Inflammatory macrophage treated with lipopolysaccharide for 4 hours (primary cell): ENCODE measurements around the gene MTCH1.
"Not testable (repeated sequence)": the region's sequence is repeated elsewhere in the genome, so short reads cannot be mapped to it uniquely, and the experiment has no call there.

ENCODE experiments used
- DNase-seq: peaks from one replicate; pipeline ENCODE4 v3.0.0-alpha.2; 2020

MTCH1 gene

GRCh38 chr6:36990401-36990800 lies 4.4 kb upstream of the MTCH1 start:
- DNase-seq = not testable (repeated sequence)

DNA sequence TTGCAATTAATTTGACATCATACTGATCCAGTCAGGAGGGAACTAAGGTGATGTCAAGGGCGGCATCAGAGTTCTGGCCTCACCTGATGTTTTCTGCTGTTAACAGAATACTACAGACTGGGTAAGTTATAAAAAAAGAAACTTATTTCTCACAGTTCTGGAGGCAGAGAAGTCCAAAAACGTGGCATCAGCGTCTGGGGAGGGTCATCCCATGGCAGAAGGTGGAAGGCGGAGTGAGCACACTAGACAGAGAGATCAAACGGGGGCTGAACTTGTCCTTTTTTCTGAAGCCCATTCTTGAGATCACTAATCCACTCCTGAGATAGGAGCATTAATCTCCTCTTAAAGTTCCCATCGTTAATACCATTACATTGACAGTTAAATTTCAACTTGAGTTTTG lies 3.3 kb upstream of the MTCH1 start:
- no peak for DNase-seq

GRCh38 chr6:36986704-36987047 lies 680 bp upstream of the MTCH1 start:
- DNase-seq = no peak

DNA sequence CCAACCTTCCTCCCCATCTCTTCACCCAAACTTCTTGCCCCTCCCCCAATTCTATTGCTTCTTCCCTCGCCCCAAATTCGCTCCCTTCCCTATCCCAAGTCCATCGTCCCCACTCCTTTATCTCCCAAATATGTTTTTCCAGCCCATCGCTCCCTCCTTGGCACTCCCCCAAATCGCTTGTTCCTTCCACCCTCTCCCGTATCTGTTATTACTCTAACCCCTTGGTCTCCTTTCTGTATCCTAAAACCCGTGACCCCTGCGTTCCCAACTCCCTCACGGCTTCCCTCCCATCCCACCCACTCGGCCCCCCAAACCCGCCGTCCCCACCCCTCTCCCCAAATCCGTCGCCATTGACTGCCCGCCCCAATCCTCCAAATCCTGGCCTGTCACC lies 584 bp downstream of the MTCH1 start:
- no peak for DNase-seq

- peak; percentile 83 for DNase-seq
Observed at GRCh38 chr6:36984581-36985416, 1.2 kb downstream of the MTCH1 start.

DNA sequence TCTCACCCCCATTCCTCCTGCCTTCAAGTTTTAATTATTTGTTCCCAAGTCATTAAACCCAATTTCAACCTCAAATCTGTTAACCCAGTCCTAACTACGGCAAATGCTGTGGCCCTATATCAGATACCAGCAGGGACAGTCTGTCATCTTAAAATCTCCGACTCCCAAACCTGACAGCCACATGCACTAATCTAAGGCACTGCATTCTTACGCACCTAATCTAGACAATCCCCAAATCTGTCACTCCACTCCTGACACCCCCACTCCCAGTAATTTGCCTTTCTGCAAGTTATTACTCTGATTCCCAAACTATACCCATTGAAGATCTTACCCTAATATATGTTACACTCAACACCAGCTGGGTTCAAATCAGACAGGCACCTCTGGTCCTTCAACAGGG lies 2.5 kb downstream of the MTCH1 start:
- no peak for DNase-seq

DNA sequence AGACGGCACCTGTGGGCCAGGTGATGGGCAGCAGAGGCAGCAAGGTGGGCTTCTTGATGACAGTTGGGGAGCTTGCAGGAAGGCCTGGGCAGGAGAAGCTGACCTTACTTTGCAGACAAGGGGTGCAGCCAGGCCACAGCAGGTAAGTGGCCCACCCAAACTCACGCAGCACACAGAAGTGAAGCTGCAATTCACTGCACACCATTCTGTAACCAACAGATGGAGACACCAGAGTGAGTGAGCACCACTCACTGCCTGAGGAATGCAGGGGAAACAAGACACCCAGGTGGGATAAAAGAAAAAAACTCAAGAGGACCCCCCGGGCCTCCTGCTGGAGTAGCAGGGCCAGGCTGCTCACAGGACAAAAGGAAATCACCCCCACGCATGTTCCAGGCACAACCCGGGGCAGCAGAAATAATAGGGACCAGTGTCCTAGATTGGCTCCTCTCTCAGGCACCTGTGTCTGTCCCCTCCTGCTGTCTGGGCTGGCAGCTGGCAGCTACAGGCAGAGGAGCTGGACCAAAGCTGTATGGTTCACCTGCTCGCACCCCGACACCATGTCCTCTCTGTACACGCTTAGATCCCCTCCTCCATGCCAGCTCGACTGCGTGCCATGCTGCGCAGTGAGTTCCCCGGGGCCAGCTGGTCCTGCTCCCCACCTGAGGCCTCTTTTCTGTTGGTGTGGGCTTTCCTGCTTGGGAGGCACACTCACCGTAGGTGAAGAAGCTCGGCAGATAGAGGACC lies 4.9 kb downstream of the MTCH1 start:
- no peak for DNase-seq

- no peak for DNase-seq
Observed at GRCh38 chr6:36980129-36980528, 5.9 kb downstream of the MTCH1 start.

- DNase-seq = no peak
Observed at GRCh38 chr6:36979347-36979742, 6.7 kb downstream of the MTCH1 start.

DNA sequence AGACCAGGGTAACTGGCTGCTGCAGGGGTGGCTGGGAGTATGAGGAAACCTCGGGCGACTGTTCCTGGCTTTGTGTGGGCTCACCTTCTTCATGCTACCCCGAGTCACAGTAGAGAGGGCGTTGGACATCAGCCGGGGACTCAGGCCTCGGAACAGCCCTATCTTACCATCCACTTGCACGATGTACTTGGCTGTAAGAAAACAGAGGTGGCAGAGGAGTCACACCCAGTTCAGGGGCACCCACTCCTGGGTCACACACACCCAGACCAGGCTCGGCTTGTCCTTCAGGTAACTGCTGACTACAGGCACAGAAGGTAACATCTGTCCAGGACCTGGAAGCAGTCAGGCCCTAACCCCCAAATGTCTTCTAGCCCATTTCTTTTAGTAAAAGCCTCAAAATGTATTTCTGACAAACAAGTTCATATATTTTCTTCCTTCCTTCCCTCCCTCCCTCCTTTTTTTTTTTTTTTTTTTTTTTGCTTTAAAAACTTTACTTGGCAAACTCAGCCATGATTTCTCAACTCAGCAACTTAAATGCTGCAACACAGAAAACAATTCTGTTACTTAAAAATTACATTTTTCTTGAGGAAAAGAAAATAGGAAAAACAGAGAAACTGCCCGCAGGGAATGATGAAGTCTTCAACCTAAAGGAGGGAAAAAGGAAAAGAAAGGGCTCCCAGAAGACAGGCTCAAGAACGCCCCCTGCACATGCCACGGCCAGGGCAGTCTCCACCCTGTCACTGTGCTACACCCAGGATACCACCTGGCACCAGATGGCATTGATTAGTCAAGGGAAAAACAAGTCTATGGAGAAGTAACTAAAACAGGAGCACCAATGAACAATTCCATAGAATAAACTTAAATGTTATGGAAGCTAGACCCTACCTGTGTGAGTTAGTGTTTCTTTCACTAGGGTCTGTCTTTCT lies 7.3 kb downstream of the MTCH1 start:
- no peak for DNase-seq

GRCh38 chr6:36977470-36977941 lies 8.5 kb downstream of the MTCH1 start:
- no peak for DNase-seq

DNA sequence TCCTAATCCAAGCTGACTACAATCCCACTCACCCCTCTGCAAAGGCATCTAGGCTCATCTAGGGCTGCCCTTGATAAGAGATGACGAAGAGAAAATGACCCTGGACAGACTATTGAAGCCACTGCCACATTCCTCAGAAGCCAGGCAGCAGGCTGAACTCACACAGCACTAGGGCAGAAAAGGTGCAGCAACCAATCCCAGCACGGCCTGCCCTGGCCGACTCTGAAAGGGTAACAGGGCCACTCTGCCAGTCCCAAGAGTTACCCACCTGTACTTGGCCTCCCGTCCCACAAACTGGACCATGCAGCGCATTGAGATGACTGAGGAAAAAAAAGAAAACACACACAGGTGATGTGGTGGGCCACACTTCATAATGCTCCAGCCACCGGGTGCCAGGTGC lies 9.1 kb downstream of the MTCH1 start:
- DNase-seq = no peak

GRCh38 chr6:36976509-36976908 lies 9.5 kb downstream of the MTCH1 start:
- DNase-seq = no peak

DNA sequence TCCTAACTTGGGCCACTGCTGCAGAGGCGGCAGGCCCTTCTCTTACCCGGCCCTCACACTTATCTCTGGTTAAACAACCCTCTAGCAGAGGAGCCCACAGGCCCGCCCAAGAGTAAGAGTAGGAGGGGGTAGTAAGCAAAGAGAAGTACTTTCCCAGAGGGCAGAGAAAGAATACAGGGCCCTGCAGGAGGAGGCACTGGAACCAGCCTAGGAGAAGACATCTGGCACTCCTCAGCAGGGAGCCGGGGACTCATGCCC lies 10.1 kb downstream of the MTCH1 start:
- no peak for DNase-seq

DNA sequence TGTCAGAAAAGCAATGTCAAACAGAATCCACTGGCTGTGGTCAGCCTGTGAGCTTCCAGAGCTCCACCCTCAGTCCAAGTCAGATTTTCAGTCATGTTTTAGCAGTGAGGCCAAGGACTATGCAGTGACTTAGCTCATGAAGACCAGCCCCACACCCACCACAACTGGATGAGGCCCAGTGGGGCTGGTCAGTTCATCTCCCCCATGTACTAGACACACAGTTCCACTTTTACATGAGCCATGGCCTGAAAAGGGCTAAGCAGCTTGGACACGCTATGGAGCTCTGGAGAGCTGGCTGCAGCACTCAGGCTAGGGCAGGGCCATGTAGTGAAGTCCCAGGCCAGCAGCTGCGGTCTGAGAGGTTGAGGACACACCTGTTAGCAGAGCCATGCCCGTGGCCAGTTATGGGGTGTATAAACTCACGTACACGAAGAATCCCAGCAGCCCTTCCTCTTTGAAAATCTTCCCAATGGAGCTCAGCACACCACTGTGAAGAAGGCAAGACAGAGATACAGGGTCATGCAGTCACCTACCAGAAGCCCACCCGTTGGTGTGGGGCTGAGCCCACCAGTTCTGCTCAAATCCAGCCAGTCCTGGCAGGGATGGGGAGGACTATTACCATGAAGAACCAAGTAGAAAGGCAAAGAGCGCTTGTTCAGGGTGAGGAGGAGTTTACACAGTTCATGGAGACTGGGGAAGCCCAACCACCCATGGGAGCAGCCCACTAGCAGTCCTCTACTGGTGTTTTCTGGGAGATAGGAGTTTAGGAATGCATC lies 10.6 kb downstream of the MTCH1 start:
- no peak for DNase-seq

GRCh38 chr6:36973647-36974046 lies 12.3 kb downstream of the MTCH1 start:
- DNase-seq = no peak

DNA sequence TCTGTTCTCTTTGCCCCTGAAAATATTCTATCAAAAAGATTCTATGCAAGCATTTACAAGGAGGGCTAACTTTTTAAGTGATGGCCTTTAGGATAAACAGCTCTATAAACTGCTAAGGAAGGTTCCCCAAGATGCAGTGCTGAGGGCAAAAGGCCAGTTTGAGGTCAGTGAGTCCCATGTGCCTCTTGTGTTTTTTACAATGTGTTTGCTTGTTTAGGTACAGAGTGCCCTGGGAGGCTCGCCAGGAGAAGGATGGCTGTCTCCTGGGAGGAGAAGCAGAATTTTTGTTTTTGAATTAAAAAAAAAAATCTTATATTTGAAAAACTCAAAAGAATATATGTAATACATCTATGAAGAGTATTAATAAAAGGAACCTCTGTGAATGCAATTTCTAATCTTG lies 12.8 kb downstream of the MTCH1 start:
- DNase-seq = no peak

GRCh38 chr6:36971921-36972673 lies 13.9 kb downstream of the MTCH1 start:
- no peak for DNase-seq

DNA sequence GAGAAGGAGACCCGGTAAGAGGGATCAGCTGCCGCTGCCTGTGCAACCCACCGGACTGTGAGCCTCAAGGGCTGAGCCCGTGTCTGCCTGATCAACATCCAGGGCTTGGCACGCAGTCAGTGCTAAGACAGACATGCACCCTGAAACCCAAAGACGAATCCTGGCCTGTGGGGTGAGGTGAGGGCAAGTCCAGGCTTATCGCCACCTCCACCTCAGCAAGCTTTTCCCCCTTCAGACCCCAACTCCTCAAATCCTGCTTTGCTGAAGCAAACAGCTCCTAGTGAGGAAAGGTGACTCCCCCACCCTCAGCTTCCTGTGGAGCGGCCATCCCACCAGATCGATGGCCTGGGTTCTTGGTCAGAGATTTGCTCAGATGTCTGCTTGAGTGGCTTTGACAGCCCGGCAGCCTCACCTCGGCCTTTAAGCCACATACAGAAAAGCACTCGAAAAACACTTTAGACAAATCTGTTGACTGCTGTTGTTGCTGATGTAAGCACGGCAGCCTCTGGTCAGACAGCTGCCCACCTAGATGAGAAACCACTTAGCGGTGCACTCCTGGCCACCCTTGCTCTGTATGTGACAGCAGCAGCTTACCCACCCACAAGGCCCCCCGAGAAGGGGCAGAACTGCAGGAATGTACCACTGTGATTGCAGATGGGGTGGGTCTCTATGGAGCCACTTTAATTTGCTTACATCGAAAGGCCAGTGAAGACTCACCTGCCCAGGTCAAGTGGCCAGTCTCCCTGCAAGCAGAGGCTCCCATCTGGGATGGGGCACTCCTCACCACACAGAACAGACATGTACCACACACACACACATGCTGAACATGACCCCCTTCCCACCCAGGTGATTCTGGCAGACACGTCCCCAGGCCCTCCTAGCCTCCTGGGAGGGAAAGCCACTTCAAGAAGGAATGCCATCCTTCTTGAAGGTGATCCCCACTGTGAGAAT lies 14.8 kb downstream of the MTCH1 start:
- no peak for DNase-seq

DNA sequence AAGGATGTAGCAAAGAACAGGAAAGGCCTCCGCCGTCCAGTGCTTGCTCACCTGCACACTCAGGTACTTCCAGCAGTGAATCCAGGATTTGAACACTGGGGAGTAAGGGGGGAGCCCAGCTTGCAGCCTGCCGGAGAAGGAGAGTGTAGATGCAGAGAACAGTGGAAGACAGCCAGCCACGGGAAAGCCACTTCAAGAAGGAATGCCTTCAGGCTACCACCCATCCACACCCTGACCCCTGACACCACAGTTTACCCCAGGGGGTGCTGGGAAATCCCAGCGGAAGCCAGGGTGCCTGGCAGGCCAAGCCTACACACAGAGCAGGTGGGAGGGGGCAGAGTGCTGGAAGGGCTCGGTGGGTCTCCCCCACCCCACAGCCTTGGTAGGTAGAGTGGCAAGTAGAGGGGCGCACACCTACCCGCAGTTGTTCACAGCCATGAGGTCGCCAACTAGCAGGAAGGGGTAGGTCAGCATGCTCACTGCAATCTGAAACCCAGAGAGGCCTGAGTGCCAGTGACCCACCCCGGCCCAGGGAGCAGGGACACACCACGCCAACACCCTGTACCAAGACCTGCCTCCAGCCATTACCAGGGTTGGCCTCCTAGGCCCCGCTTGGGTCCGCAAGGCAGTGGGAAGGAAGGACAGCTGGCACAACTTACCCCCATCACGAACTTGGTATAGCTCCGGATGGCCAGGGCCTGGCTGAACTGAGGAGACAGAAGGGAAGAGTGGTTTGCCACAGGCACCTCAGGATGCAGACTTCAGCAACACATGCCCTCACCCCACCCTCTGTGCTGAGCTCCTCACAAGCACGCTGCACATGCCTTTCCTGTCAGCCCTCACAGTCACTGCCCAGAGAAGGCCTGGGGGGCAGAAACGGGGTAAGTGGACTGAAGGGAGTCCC lies 15.8 kb downstream of the MTCH1 start:
- no peak for DNase-seq
